ENCODE results near the gene CAMSAP2.

DNA sequence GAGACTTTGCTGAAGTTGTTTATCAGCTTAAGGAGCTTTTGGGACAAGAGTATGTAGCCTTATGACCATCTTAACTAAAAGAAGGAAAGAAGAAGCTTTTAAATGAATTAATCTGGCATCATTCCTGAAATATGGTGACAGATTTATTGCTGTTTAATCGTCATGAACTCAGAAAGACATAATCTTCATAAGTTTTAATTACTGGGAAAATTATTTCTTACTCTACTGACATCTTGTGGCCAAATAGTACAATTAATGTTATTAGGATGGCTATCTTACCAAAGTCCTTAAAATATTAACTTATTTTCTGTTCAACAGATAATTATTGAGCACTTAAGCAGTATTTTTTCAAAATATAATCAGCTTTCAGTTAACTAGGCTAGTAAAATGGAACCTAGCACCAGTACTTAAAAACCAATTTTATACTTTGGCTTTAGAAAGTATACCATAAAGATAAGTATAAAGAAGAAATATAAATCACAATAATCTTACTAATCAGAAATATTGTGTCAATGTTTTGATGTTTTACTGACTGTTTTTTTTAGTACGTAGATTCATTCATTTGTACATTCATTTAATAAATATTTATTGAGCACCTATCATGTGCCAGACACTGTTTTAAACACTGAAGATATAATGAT lies 99.4 kb downstream of the CAMSAP2 start:
- TF ChIP-seq, protein P1, sequence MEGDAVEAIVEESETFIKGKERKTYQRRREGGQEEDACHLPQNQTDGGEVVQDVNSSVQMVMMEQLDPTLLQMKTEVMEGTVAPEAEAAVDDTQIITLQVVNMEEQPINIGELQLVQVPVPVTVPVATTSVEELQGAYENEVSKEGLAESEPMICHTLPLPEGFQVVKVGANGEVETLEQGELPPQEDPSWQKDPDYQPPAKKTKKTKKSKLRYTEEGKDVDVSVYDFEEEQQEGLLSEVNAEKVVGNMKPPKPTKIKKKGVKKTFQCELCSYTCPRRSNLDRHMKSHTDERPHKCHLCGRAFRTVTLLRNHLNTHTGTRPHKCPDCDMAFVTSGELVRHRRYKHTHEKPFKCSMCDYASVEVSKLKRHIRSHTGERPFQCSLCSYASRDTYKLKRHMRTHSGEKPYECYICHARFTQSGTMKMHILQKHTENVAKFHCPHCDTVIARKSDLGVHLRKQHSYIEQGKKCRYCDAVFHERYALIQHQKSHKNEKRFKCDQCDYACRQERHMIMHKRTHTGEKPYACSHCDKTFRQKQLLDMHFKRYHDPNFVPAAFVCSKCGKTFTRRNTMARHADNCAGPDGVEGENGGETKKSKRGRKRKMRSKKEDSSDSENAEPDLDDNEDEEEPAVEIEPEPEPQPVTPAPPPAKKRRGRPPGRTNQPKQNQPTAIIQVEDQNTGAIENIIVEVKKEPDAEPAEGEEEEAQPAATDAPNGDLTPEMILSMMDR (IDR thresholded peaks at IDR 0.05; ENCODE audit: insufficient read depth, low read length, poor library complexity, severe bottlenecking): peak; percentile 40
- no peak for TF ChIP-seq EZH2phosphoT487 (conservative IDR thresholded peaks at IDR 0.05; ENCODE audit: low read length)

All from SU-DHL-6 (cell line).